GM12892 (cell line): Measurements from ENCODE around the gene FEM1B.

Experiments used
- POLR2A ChIP-seq: IDR thresholded peaks from 2 replicates; pipeline ENCODE4 v1.6.1; 2011; ENCODE audit warnings: low read depth, low read length, control low read depth
- POLR2AphosphoS5 ChIP-seq: IDR thresholded peaks from 2 replicates; pipeline ENCODE4 v1.6.1; 2011; ENCODE audit warnings: low read depth, low read length, control low read depth

GRCh38 chr15:68307131-68307928 lies 29.8 kb downstream of the FEM1B start:
- TF ChIP-seq POLR2A (no peak), POLR2AphosphoS5 (no peak)
